RCC 7860 (cell line): ENCODE data around the gene NOL3.

Experiments used
- DNase-seq: peaks from one replicate; pipeline ENCODE4 v3.0.0-alpha.2; 2015; ENCODE audit warnings: low spot score
- FAIRE-seq: peaks from 2 replicates; lab custom pipeline; 2012; peaks lifted over from hg19 to GRCh38; lab: Jason Lieb, UNC

The NOL3 gene

DNA sequence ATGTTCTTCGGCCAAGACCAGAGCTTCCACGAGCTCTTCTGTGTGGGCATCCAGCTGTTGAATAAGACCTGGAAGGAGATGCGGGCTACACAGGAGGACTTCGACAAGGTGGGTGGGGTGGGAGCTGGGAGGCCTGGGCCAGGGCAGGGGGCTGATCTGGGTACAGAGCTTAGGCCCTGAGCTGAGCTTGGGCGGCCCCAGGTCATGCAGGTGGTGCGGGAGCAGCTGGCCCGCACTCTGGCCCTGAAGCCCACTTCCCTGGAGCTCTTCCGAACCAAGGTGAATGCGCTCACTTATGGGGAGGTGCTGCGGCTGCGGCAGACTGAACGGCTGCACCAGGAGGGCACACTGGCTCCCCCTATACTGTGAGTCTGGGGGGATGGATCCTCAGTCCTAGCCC is 32.1 kb downstream of the NOL3 start:
- DNase-seq (no peak), FAIRE-seq (no peak)

DNA sequence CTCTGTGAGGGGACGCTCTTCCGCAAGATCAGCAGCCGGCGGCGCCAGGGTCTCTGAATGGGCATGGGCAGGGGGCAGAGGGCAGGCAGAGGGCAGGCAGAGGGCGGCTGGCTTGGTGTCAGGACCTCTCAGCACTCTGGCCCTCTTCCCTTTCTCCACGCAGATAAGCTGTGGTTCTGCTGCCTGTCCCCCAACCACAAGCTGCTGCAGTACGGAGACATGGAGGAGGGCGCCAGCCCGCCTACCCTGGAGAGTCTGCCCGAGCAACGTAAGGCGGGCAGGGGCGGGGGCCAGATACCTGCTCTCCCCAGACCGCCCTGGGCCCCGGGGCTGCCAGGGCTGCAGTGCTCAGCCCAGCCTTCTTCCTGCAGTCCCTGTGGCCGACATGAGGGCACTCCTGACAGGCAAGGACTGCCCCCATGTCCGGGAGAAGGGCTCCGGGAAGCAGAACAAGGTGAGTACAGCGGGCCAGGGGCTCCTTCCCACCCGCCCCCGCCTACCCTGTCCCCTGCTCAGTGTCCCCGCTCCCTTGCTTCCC is 32.7 kb downstream of the NOL3 start:
- FAIRE-seq (no peak), DNase-seq (no peak)

DNA sequence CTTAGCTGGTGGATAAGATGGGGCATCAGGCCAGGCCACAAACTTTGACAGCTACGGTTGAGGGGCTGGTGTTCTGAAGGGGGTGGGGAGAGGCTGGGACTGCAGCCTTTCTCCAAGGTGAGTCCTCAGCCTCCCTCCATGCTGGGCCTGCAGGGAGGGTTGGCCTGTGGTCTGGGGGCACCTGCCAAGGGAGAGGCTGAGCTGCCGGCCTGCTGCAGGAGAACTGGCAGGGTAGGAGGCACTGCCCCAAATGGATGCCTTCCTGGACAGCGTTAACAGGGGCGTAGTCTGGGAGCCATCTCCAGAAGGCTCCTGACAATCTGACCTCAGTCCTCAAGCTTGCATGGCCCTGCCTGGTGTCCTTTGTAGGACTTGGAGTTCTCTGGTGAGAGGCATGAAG is 33.7 kb downstream of the NOL3 start:
- DNase-seq: no peak
- FAIRE-seq: no peak

DNA sequence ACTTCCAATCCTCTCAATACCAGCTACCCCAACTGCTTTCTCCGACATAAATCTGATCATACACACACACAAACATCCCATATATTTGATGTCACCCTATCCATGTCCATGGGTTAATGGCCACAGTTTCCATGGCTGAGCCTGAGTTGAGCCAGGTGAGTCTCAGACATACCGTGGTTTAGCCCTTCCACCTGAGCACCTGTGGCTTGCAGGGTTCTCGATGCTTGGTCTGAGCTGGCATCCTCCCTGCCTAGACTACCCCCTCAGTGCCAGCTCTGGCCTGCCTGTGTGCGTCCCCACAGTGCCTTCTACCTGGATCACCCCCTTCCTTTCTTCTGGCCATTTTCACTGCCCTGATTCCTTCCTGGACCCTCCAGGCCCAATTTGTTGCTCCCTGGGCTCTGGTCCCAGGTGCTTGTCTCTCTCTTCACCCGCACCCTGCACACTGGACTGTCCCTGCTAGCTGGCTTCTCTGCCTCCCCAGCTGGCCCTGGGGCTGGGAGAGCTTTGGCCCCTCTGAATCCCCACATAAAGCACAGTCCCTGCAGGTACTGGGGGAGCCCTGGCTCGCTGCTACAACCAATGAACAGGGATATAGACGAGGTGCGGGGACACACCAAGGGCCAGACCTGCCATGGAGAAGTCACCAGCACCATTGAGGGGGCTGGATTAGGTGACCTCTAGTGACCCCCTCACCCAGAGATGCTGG is 35.9 kb downstream of the NOL3 start:
- no peak for FAIRE-seq
- no peak for DNase-seq

DNA sequence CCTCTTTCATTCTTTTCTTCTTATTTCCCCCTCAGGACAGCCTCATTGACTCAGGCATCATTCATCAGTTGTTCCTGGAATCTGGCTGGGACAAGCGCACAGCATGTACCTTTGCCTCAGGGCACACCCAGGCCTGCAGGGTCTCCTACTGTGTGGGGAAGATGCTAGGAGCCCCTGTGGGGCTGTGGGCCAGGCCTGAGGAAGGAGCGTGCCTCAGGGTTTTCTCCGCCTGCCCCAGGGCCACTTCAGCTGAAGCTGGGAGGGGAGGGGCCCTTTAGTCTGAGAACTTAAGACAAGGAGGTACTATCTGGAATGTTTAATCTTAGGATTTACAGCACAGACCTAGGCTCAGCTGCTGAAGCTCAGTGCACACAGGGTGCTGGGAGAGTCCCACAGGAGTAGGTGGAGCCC is 36.5 kb downstream of the NOL3 start:
- DNase-seq: no peak
- FAIRE-seq: no peak

DNA sequence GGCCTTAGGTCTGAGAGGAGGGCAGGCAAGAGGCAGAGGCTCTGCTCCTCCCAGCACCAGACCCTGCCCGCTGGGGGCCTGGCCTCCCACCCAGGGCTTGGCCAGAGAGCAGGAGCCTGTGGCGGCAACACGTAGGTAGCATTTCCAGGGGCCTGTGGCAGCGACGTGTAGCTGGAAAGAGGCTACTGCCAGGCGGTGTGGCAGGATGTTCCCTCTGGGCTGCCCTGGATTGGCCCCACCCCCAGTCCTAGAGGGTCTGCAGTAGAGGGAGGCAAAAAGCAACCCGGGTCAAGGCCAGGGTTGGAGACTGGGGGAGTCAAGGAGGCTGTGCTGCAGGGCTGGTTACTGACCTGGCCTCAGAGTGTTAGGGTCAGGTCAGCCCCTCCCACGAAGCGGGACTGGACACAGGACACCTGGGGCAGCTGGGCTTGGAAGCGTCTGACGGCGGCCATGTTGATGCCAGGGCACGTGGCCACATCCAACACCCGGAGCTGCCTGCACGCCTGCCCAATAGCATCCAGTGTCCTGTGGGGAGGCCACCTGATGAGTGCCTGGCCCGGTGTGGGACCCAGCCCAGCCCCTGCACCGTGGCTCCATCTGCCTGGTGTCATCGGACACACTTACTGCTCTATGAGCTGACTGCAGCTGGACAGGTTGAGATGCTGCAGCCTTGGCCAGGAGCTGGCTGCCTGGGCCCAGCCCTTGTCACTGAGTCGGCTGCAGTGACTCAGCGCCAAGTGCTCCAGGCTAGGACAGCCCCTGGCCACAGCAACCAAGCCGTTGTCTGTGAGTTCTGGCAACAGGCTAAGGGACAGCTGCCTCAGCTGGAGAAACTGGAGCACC is 37.1 kb downstream of the NOL3 start:
- DNase-seq: peak; percentile 68
- FAIRE-seq: no peak

DNA sequence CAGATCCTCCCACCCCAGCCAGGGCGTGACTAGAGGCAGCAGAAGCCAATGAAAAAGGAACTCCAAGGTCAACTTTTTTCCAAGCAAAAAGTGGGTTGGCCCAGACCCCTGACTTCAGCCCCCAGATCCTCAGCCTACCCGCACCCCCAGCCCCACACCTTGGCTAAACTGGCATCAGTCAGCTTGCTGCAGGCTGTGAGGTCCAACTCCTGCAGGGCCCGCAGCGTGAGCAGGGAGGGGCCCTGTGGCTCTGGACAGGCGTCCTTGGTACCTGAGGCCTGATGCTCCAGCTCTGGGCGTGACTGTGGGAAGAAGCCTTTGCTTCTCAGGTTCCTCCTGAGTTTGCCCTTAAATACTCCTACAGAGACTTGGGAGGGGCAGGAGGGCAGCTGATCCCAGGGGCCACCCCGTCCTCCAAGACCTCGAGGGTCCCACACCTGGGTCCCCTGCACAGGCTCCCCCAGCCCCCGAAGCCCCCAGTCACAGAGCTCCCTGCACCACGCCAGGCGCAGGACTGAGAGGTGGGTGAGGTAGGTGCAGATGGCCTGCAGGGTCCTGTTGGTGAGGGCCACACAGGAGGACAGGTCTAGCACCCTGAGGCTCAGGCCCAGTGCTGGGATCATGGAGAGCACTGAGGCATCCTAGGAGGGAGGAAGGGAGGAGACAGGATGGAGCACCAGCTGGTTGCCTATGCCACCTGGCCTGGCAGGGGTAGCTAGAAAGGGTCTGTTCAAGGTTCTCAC is 38.0 kb downstream of the NOL3 start:
- DNase-seq (no peak), FAIRE-seq (no peak)

DNA sequence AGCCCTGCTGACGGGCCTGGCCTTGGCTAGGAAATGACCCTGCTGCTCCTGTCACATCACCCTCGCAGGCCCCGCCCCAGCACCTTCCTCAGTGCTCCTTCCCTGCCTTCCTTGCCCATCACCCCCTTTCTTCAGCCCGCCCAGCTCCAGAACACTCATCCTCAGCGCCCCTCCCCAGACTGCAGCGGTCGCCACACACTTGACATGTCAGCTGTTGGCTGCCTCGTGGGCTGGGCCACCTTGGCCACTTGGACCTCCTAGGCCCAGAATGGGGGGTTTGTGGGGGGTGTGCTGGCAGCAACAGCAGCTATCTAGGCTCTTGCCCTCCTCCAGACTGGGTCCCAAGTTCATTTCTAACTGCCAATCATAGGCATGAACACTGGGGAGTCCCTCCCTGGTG is 39.2 kb downstream of the NOL3 start:
- DNase-seq: no peak
- FAIRE-seq: no peak

DNA sequence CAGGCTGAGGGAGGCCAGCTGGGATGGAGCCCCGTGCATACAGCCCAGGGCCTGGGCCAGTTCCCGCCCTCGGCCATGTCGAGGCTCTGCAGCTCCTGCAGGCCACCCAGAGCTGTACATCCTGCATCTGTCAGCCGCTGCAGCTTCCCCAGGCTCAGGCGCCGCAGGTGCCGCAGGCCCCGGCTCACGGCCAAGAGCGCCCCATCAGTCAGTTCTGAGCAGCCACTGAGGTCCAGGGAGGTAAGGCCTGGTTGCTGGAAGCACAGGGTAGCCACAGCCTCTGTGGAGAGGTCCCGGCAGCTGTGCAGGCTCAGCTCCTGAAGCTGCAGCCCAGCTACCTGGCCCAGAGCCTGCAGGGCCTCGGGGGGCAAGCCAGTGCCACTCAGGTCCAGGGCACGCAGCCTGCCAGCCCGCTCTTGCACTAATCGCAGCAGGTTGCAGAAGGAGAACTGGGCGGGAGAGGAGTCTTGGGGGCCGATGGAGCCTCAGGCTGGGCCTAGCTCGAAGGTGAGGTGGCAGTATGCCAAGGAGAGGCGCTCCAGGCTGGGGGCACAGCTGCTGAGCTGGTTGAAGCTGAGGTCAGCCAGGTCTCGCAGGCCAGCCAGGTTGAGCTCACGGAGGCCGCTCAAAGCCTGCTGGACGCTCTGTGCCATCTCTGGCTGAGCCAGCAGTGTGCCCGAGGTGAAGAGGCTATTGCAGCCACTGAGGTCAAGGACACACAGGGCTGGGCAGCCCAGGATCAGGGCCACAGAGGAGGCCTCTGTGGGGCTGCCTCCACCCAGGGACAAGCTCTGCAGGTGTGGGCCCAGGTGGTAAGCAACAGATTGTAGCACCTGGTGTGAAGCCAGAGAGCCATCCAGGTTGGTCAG is 40.0 kb downstream of the NOL3 start:
- DNase-seq: no peak
- FAIRE-seq: no peak

DNA sequence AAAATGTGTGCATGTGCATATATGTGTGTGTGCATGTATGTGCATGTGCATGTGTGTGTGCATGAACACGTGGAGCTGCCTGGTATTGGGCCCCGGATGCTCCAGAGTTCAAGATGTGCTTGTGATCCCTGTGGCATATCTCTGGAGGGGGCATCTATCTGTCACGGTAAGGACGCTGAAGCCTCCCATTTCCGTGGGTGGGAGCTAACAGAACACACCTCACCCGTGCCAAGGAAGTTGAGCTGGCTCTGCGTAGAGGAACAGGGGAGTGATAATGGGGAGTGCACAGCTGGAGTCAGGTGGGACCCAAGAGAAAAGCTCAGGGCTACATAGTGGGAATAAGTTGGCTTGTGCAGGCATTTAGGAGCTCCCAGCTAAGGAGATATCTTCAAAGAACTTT is 41.3 kb downstream of the NOL3 start:
- DNase-seq (no peak), FAIRE-seq (no peak)

DNA sequence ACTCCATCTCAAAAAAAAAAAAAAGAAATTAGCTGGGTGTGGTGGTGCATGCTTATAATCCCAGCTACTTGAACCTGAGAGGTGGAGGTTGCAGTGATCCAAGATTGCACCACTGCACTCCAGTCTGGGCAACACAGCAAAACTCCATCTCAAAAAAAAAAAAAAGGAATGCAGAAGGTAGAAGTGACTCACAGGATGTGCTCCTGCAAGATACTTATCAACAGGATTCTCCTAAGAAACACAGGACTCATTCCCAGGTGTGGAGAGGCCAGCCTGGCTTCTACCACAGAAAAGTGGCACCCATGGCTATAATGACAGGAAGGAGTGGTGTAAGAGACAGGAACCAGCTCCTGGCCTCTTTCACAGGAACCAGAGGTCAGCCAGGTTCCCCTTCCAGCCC is 42.4 kb downstream of the NOL3 start:
- FAIRE-seq (no peak), DNase-seq (peak; percentile 35)

DNA sequence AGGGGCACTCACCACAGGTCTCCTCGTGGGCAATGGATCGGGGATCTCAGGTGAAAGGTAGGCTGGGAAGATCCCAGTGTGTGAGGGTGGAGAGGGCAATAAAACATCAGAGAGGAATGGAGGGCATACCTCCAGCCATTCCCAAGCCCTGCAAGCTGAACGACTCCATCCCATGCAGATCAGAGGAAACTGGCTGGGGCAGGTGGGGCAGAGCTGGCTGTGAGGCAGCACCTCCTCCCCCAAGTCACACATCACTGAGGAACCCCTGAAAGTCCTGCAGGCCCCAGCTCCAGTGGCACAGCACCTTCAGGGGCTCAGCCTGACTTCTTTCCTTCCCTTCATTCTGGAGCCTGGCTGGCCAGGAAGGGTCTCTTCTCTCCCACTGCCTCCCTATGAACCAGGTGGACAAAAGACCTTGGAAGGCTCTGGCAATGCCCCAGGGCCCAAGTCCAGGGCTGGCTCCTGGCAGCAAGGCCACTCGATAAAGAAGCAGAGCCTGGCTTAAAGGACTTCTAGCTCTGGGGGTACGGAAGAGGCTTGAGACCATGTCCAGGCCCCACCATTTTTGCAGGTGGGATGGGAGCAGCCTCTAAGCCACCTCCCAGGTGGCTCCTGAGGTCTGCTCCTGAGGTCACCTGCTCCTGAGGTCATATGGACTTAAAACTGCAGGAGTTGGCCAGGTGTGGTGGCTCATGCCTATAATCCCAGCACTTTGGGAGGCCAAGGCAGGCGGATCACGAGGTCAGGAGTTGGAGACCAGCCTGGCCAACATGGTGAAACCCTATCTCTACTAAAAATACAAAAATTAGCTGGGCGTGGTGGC is 43.1 kb downstream of the NOL3 start:
- DNase-seq (no peak), FAIRE-seq (no peak)

DNA sequence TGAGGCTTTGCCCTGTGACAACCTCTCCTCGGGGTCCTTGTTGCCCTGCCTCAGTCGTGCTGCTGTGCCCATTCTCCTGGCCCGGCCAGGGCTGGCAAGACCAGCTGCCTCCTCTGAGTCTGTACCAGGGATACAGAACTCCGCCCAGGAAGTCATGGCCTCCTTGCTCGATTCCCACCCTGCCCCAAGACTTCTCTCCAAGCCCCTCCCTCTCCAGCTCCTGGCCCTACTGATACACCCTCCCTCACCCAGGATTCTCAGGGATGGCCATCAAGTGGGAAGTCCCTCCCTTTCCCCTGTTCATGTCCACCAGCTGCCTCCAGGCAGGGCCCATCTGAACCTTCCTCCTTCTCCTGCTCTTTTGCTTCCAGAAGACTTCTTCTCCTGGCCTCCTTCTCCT is 45.4 kb downstream of the NOL3 start:
- no peak for DNase-seq
- no peak for FAIRE-seq

DNA sequence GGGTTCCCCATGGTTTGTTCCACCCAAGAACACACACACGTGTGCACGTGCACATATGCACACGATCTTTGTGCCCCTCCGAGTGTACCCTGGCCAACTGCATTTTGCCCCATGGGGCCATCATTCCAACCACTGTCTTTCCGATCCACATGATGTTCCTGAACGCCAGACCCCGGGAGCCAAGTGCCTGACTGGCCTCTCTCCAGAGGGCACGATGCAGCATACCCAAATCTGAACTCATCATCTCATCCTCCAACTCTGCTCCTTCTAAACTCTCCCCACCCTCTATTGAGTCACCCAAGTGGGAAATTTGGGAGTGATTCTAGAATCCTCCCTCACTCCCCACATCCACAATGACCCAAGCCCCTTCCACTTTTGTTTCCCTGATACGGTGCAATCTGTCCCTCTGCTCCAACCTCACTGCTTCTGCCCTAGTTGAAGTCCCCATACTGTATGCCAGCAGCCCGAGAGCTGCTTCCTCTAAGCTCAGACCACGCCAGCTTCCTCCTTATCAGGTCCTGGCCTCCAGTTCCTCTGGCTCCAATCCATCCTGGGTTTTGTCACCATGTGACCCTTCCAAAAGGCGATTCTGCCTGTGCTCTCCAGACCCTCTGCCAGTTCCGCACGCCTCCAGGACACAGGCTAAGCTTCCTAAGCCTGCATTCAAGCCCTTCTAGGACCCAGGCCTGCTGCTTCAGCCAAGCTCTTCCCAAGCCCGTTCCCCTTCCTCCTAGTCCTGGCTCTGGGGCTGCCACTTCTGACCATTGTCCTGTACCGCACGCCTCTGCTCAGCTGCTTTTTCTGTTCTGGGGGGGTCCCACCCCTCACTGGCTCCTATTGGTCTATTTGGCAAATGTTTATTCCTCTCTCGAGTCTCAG is 46.5 kb downstream of the NOL3 start:
- FAIRE-seq (no peak), DNase-seq (no peak)

DNA sequence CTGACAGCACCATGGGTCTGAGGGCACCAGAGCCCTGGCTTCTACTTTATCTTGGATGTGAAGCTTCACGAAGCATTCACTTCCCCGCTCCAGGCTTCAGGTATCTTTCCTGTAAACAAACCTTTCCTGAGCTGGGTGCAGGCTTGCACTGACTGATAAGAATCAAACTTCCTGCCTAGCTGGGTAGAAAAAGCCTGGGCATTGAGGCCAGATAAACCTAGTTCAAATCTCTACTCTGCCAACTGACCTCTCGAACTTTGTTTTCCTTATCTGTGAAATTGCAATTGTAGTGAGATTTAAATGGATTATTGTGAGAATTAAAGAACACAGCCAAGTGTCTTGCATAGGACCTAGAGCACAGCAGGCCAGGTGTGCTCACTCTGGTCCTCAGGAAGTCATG is 53.7 kb downstream of the NOL3 start:
- FAIRE-seq: no peak

More for the DNA sequence above, 53.7 kb downstream of the NOL3 start:
- no peak for DNase-seq
